ENCODE results near the gene CLCNKB. TPM values are rescaled to one million over a fixed set of nuclear protein-coding genes. Genes with fewer than 3 reads are reported as not detected.
"Not testable (repeated sequence)": the region's sequence is repeated elsewhere in the genome, so short reads cannot be mapped to it uniquely, and the experiment has no call there.

Gene CLCNKB
- total and polyA plus RNA-seq, 2 experiments from 2014 or later = 1.3 to 1.9 TPM

GRCh38 chr1:16061266-16061665 is 17.7 kb downstream of the CLCNKB start:
- Histone ChIP-seq H3K4me3 (no peak overlapping the region), H3F3A (replicated peaks; ENCODE audit: low read depth) (no peaks in the 10 kb centered on the region), H3K36me3 (ENCODE audit: insufficient read depth) (no peaks in the 10 kb centered on the region), H3K27ac (ENCODE audit: low read depth) (no peak overlapping the region), H3K27me3 (ENCODE audit: insufficient read depth) (no peaks in the 10 kb centered on the region), H3K79me2 (replicated peaks; ENCODE audit: insufficient read depth) (no peaks in the 10 kb centered on the region), H4K20me1 (replicated peaks; ENCODE audit: insufficient read depth) (no peaks in the 10 kb centered on the region), H3K9me2 (ENCODE audit: insufficient read depth) (no peaks in the 10 kb centered on the region), H2AFZ (no peak overlapping the region), H3K4me1 (ENCODE audit: insufficient read depth) (no peaks in the 10 kb centered on the region; the same call in 1 of the 2 replicates), H3K4me2 (no peak overlapping the region)
- no peak for ATAC-seq
- TF ChIP-seq CREB1 (CRISPR knock-in tag; IDR thresholded peaks at IDR 0.05; ENCODE audit: low read depth) (no peak), EZH2 (IDR thresholded peaks at IDR 0.05; ENCODE audit: low read depth, unreplicated experiment) (no peak), JUNB (IDR thresholded peaks at IDR 0.05; ENCODE audit: unreplicated experiment) (no peak), ETS1 (IDR thresholded peaks at IDR 0.05) (no peak), POLR2AphosphoS5 (IDR thresholded peaks at IDR 0.05; ENCODE audit: low read depth) (no peak)
- Mint-ChIP-seq H3K36me3 (ENCODE audit: low read depth) (no peaks in the 10 kb centered on the region), H3K27me3 (ENCODE audit: insufficient read depth, low read depth, poor library complexity) (peaks cover 9% of the 10 kb centered on the region), H3K27ac (no peak overlapping the region), H3K9me3 (no peaks in the 10 kb centered on the region), H3K4me1 (peaks cover 29% of the 10 kb centered on the region), H3K4me3 (no peak overlapping the region)
- no peak for DNase-seq (ENCODE audit: low spot score)

GRCh38 chr1:16061989-16062686 is 18.6 kb downstream of the CLCNKB start:
- not testable (repeated sequence) for H3K79me2 ChIP-seq (replicated peaks; ENCODE audit: insufficient read depth); H3K4me1 ChIP-seq (ENCODE audit: insufficient read depth); H2AFZ ChIP-seq; H3K27ac Mint-ChIP-seq; DNase-seq (ENCODE audit: low spot score); ATAC-seq; H3K27me3 Mint-ChIP-seq (ENCODE audit: insufficient read depth, low read depth, poor library complexity); H3K4me3 ChIP-seq; H3K4me2 ChIP-seq; H3K9me2 ChIP-seq (ENCODE audit: insufficient read depth); H3K27ac ChIP-seq (ENCODE audit: low read depth); H4K20me1 ChIP-seq (replicated peaks; ENCODE audit: insufficient read depth); H3K9me3 Mint-ChIP-seq; H3K36me3 Mint-ChIP-seq (ENCODE audit: low read depth); H3K27me3 ChIP-seq (ENCODE audit: insufficient read depth); H3F3A ChIP-seq (replicated peaks; ENCODE audit: low read depth); H3K4me3 Mint-ChIP-seq; H3K36me3 ChIP-seq (ENCODE audit: insufficient read depth)
- H3K4me1 Mint-ChIP-seq = peaks cover 29% of the 10 kb centered on the region

- H3K4me1 Mint-ChIP-seq = peaks cover 34% of the 10 kb centered on the region
- not testable (repeated sequence) for H3K4me1 ChIP-seq (ENCODE audit: insufficient read depth); H2AFZ ChIP-seq; H3K36me3 ChIP-seq (ENCODE audit: insufficient read depth); DNase-seq (ENCODE audit: low spot score); H3K79me2 ChIP-seq (replicated peaks; ENCODE audit: insufficient read depth); H3K27me3 Mint-ChIP-seq (ENCODE audit: insufficient read depth, low read depth, poor library complexity); H3K27ac Mint-ChIP-seq; H3K4me3 Mint-ChIP-seq; H3K4me2 ChIP-seq; H3K9me3 Mint-ChIP-seq; H3K27ac ChIP-seq (ENCODE audit: low read depth); H3K36me3 Mint-ChIP-seq (ENCODE audit: low read depth); H3K9me2 ChIP-seq (ENCODE audit: insufficient read depth); H4K20me1 ChIP-seq (replicated peaks; ENCODE audit: insufficient read depth); ATAC-seq; H3F3A ChIP-seq (replicated peaks; ENCODE audit: low read depth); H3K27me3 ChIP-seq (ENCODE audit: insufficient read depth); H3K4me3 ChIP-seq
Measured at GRCh38 chr1:16062687-16063075, 19.1 kb downstream of the CLCNKB start.
